OCI-LY7 (cell line): Measurements from ENCODE around the gene FZD10. TPM values are rescaled to one million over a fixed set of nuclear protein-coding genes. Genes with fewer than 3 reads are reported as not detected.

Experiments
- BruUV-seq: library from RNA; stranded (reverse); fragments of 400-500 nt; replicated peaks from 2 replicates; lab custom pipeline; 2021; lab: Mats Ljungman, UMichigan
- CTCF ChIA-PET: fragments of 300-600 bp; sonication (Branson Sonifier 250); formaldehyde crosslinking; loops from one replicate; lab custom pipeline; 2022; ENCODE audit warnings: antibody characterized with exemption; ENCODE audit not compliant: unreplicated experiment; lab: Charles Lee
- POLR2A ChIA-PET: fragments of 300-600 bp; sonication (Branson Sonifier 250); formaldehyde crosslinking; loops from one replicate; lab custom pipeline; 2022; ENCODE audit warnings: antibody characterized with exemption; lab: Charles Lee
- DNase-seq: peaks from one replicate; pipeline ENCODE4 v3.0.0-alpha.2; 2015; ENCODE audit warnings: low spot score
- H2AFZ ChIP-seq: fragments of 200-600 bp; sonication (generic), shearing (Covaris generic); 2 replicates; pipeline ENCODE4 v1.6.1; 2014; ENCODE audit warnings: mild to moderate bottlenecking, antibody characterized with exemption, low read length, moderate library complexity
- H3K27ac ChIP-seq: fragments of 200-600 bp; sonication (generic); 2 replicates; pipeline ENCODE4 v1.5.1; 2014; ENCODE audit warnings: mixed run types, low read depth, mild to moderate bottlenecking, moderate library complexity, low read length, inconsistent platforms; ENCODE audit not compliant: poor library complexity, severe bottlenecking
- H3K36me3 ChIP-seq: fragments of 200-600 bp; sonication (generic); 2 replicates; pipeline ENCODE4 v1.6.1; 2014; ENCODE audit warnings: mild to moderate bottlenecking, antibody characterized with exemption, low read length, moderate library complexity, mixed read lengths; ENCODE audit not compliant: insufficient read depth
- H3K4me1 ChIP-seq: fragments of 200-600 bp; sonication (generic); 2 replicates; pipeline ENCODE4 v1.5.1; 2014; ENCODE audit warnings: mild to moderate bottlenecking, low read length; ENCODE audit not compliant: insufficient read depth, poor library complexity, severe bottlenecking
- H3K4me2 ChIP-seq: fragments of 200-600 bp; sonication (generic); 2 replicates; pipeline ENCODE4 v1.6.1; 2014; ENCODE audit warnings: mild to moderate bottlenecking, low read length
- H3K4me3 ChIP-seq: fragments of 200-600 bp; sonication (generic); 2 replicates; pipeline ENCODE4 v1.5.1; 2014; ENCODE audit warnings: mild to moderate bottlenecking, low read depth, low read length; ENCODE audit not compliant: poor library complexity, severe bottlenecking
- H3K79me2 ChIP-seq: fragments of 200-600 bp; sonication (generic); 2 replicates; pipeline ENCODE4 v1.6.1; 2016; ENCODE audit warnings: low read depth, mild to moderate bottlenecking, low read length, moderate library complexity, mixed read lengths; ENCODE audit not compliant: insufficient read depth
- H3K9me2 ChIP-seq: fragments of 200-600 bp; sonication (generic); 2 replicates; pipeline ENCODE4 v1.6.1; 2016; ENCODE audit warnings: mild to moderate bottlenecking, low read length, mixed read lengths; ENCODE audit not compliant: insufficient read depth
- H3K9me3 ChIP-seq: fragments of 200-600 bp; sonication (generic); 2 replicates; pipeline ENCODE4 v1.6.1; 2014; ENCODE audit warnings: mild to moderate bottlenecking, mixed run types, low read length, mixed read lengths
- H4K20me1 ChIP-seq: fragments of 200-600 bp; sonication (generic); 2 replicates; pipeline ENCODE4 v1.6.1; 2014; ENCODE audit warnings: mild to moderate bottlenecking, antibody characterized with exemption, low read length, moderate library complexity, mixed read lengths; ENCODE audit not compliant: insufficient read depth
- EZH2phosphoT487 ChIP-seq: fragments of 200-600 bp; sonication (generic); IDR thresholded peaks from 2 replicates; pipeline ENCODE4 v1.6.1; 2018; ENCODE audit warnings: low read depth, borderline replicate concordance, mild to moderate bottlenecking, mixed run types, antibody characterized with exemption, low read length, moderate library complexity, mixed read lengths
- intact Hi-C: fragments of 100-400 bp; cut with micrococcal nuclease; formaldehyde crosslinking; loops from one replicate; pipeline ENCODE4 v1.10.0; 2022; ENCODE audit not compliant: unreplicated experiment
- total RNA-seq, 2 experiments: library from RNA; depleted of rRNA in 1 of 2; stranded (reverse); fragments of >200 nt in 1 of 2; shearing (Covaris generic) in 1 of 2; gene quantifications; 2 replicates each; pipeline ENCODE4 v1.2.3, GENCODE V29; 2014 to 2022
- TF ChIP-seq, protein P1 (sequence below): fragments of 200-600 bp; sonication (generic); conservative IDR thresholded peaks from 2 replicates; pipeline ENCODE4 v1.5.1; 2014; ENCODE audit warnings: mild to moderate bottlenecking, antibody characterized with exemption, low read length, moderate library complexity, mixed read lengths

Gene FZD10
- total RNA-seq, 2 experiments from 2014 or later, result not detected

DNA sequence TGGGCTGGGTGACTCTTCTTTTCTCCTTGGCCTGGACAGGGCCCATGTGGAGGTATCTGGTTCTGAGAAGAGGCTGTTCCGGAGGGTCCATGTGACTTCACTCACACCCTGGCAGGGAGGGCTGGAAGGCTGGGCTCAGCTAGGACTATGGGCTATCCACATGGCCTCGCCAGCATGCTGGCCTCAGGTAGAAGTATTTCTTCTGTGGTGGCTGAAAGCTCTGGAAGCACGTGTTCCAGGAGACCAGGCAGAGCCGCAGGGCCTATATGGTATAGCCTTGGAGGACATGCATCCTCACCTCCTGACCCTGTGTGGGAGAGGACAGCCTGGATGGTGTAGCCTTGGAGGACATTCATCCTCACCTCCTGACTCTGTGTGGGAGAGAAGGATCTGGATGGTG lies 38.2 kb upstream of the FZD10 start:
- Histone ChIP-seq H3K9me2 (no peaks in the 10 kb centered on the region), H3K79me2 (no peaks in the 10 kb centered on the region), H2AFZ (no peak overlapping the region), H3K4me2 (no peak overlapping the region), H3K4me1 (no peaks in the 10 kb centered on the region), H3K9me3 (no peaks in the 10 kb centered on the region), H4K20me1 (no peaks in the 10 kb centered on the region), H3K27ac (no peak overlapping the region), H3K4me3 (no peak overlapping the region), H3K36me3 (no peaks in the 10 kb centered on the region)
- no peak for DNase-seq
- no peak for TF ChIP-seq EZH2phosphoT487
- TF ChIP-seq, protein P1, sequence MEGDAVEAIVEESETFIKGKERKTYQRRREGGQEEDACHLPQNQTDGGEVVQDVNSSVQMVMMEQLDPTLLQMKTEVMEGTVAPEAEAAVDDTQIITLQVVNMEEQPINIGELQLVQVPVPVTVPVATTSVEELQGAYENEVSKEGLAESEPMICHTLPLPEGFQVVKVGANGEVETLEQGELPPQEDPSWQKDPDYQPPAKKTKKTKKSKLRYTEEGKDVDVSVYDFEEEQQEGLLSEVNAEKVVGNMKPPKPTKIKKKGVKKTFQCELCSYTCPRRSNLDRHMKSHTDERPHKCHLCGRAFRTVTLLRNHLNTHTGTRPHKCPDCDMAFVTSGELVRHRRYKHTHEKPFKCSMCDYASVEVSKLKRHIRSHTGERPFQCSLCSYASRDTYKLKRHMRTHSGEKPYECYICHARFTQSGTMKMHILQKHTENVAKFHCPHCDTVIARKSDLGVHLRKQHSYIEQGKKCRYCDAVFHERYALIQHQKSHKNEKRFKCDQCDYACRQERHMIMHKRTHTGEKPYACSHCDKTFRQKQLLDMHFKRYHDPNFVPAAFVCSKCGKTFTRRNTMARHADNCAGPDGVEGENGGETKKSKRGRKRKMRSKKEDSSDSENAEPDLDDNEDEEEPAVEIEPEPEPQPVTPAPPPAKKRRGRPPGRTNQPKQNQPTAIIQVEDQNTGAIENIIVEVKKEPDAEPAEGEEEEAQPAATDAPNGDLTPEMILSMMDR, result no peak
- no TSS peak for BruUV-seq
- CTCF ChIA-PET, result no interaction called here
- intact Hi-C loops, result no loop called here
- POLR2A ChIA-PET, result interaction anchor here (0.7 kb wide), 1 partner anchor 23 kb away, joined by 4 read pairs; no protein-coding TSS in a partner anchor

DNA sequence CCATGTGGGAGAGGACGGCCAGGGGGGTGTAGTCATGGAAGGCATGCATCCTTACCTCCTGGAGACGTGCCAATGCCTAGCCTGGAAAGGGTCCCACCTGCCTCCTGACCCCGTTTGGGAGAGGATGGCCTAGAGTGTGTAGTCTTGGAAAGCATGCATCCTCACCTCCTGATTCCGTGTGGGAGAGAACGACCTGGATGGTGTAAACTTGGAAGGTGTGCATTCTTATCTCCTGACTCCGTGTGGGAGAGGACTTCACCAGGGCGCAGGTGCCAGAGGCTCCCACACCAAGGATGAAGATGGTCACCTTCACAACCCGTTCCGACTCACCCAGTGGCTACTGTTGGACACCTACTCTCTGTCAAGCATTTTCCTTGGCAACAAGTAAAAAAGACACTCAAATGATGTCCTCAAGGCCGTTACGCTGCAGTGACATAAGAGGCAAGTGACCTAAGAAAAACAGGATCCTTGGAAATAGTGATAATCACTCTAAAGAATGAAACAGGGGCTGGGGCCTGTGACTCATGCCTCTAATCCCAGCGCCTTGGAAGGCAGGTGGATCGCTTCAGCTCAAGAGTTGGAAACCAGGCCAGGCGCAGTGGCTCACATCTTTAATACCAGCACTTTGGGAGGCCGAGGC lies 37.5 kb upstream of the FZD10 start:
- no peak for DNase-seq
- TF ChIP-seq, protein P1, result no peak
- TF ChIP-seq EZH2phosphoT487, result no peak
- intact Hi-C loops, result no loop called here

DNA sequence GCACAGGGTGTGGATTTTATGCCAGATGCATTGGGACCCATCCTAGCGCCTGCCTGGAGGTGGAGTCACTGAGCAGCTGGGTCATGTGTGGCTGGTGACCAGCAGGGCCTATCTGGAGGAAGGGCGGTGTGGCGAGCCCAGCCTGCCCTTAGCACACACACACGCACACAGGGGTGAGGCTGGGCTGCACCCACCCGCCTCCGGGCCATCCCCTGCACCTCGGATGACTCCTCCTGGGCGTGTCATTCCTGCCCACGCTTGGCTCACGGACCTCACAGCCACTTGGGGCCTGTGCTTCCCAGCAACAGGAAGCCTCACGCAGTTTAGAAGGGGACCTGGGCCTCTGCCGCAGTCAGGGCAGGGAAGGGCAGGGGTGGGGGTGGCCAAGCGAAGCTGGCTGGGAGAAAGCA lies 36.2 kb upstream of the FZD10 start:
- no peak overlapping the region for H3K27ac ChIP-seq
- no peak overlapping the region for H3K4me2 ChIP-seq
- DNase-seq, result no peak
- ChIA-PET POLR2A (no interaction called here), CTCF (no interaction called here)
- no peaks in the 10 kb centered on the region for H4K20me1 ChIP-seq
- H3K9me3 ChIP-seq, result no peaks in the 10 kb centered on the region
- H3K36me3 ChIP-seq, result no peaks in the 10 kb centered on the region
- no TSS peak for BruUV-seq
- TF ChIP-seq, protein P1, result no peak
- no peak for TF ChIP-seq EZH2phosphoT487
- no peaks in the 10 kb centered on the region for H3K9me2 ChIP-seq
- no peaks in the 10 kb centered on the region for H3K4me1 ChIP-seq
- H3K79me2 ChIP-seq, result no peaks in the 10 kb centered on the region
- no peak overlapping the region for H2AFZ ChIP-seq
- intact Hi-C loops, result no loop called here
- H3K4me3 ChIP-seq, result no peak overlapping the region

More for the DNA sequence above, 37.5 kb upstream of the FZD10 start:
- H3K4me3 ChIP-seq, result no peak overlapping the region
- H3K36me3 ChIP-seq, result no peaks in the 10 kb centered on the region
- H3K4me2 ChIP-seq, result no peak overlapping the region
- ChIA-PET CTCF (no interaction called here), POLR2A (no interaction called here)
- no peaks in the 10 kb centered on the region for H4K20me1 ChIP-seq
- BruUV-seq, result no TSS peak
- no peak overlapping the region for H2AFZ ChIP-seq
- H3K27ac ChIP-seq, result no peak overlapping the region
- H3K79me2 ChIP-seq, result no peaks in the 10 kb centered on the region
- no peaks in the 10 kb centered on the region for H3K9me2 ChIP-seq
- no peaks in the 10 kb centered on the region for H3K9me3 ChIP-seq
- no peaks in the 10 kb centered on the region for H3K4me1 ChIP-seq
